ENCODE measurements around the gene PRSS33. TPM values are rescaled to one million over a fixed set of nuclear protein-coding genes. Genes with fewer than 3 reads are reported as not detected.

The PRSS33 gene
- total RNA-seq, 1 donor from 2014 or later, result not detected

- intact Hi-C loops (cut with micrococcal nuclease), result no loop called here
Observed at GRCh38 chr16:2765462-2766404, 21.6 kb downstream of the PRSS33 start.

- intact Hi-C loops (cut with micrococcal nuclease), result no loop called here
Observed at GRCh38 chr16:2764718-2765117, 22.6 kb downstream of the PRSS33 start.

GRCh38 chr16:2763173-2763572 is 24.2 kb downstream of the PRSS33 start:
- intact Hi-C loops (cut with micrococcal nuclease), result no loop called here

GRCh38 chr16:2762711-2763110 is 24.6 kb downstream of the PRSS33 start:
- intact Hi-C loops (cut with micrococcal nuclease), result no loop called here

- intact Hi-C loops (cut with micrococcal nuclease), result no loop called here
Observed at GRCh38 chr16:2761886-2762583, 25.3 kb downstream of the PRSS33 start.

- intact Hi-C loops (cut with micrococcal nuclease), result no loop called here
Observed at GRCh38 chr16:2761472-2761871, 25.9 kb downstream of the PRSS33 start.

- intact Hi-C loops (cut with micrococcal nuclease), result loop anchor here (10.0 kb wide), 1 partner anchor 127 kb away; the partner anchor contains the start of gene FLYWCH2
Observed at GRCh38 chr16:2757344-2757743, 30.0 kb downstream of the PRSS33 start.

GRCh38 chr16:2756288-2757015 is 30.9 kb downstream of the PRSS33 start:
- intact Hi-C loops (cut with micrococcal nuclease), result loop anchor here (10.0 kb wide), 1 partner anchor 128 kb away; the partner anchor contains the start of gene FLYWCH2

GRCh38 chr16:2755158-2755557 is 32.2 kb downstream of the PRSS33 start:
- intact Hi-C loops (cut with micrococcal nuclease), result loop anchor here (10.0 kb wide), 1 partner anchor 130 kb away; the partner anchor contains the start of gene FLYWCH2

GRCh38 chr16:2753733-2754020 is 33.7 kb downstream of the PRSS33 start:
- intact Hi-C loops (cut with micrococcal nuclease), result loop anchor here (1.0 to 10.0 kb wide), 4 partner anchors 33 to 761 kb away; partner anchors contain the start of genes FLYWCH2 and PRSS27

GRCh38 chr16:2752850-2753732 is 34.3 kb downstream of the PRSS33 start:
- intact Hi-C loops (cut with micrococcal nuclease), result loop anchor here (1.0 to 10.0 kb wide), 7 partner anchors 24 to 761 kb away; partner anchors contain the start of genes ELOB, FLYWCH2, KCTD5 and PRSS27

- intact Hi-C loops (cut with micrococcal nuclease), result loop anchor here (1.0 to 10.0 kb wide), 6 partner anchors 25 to 760 kb away; partner anchors contain the start of genes ELOB, FLYWCH2, KCTD5 and PRSS27
Observed at GRCh38 chr16:2752035-2752849, 35.1 kb downstream of the PRSS33 start, which contains the start of gene SRRM2. SRRM2 (plus strand) TSS chr16:2752638; CDS start chr16:2756365, 3,727 bp downstream.

GRCh38 chr16:2751577-2752034 is 35.8 kb downstream of the PRSS33 start:
- intact Hi-C loops (cut with micrococcal nuclease), result loop anchor here (1.0 to 10.0 kb wide), 6 partner anchors 26 to 759 kb away; partner anchors contain the start of genes ELOB, FLYWCH2, KCTD5 and PRSS27

- intact Hi-C loops (cut with micrococcal nuclease), result loop anchor here (5.0 to 10.0 kb wide), 2 partner anchors 135 to 758 kb away; partner anchors contain the start of gene FLYWCH2
Observed at GRCh38 chr16:2749936-2750335, 37.4 kb downstream of the PRSS33 start.

- intact Hi-C loops (cut with micrococcal nuclease), result no loop called here
Observed at GRCh38 chr16:2749476-2749875, 37.9 kb downstream of the PRSS33 start.

GRCh38 chr16:2748757-2749455 is 38.5 kb downstream of the PRSS33 start:
- intact Hi-C loops (cut with micrococcal nuclease), result no loop called here

GRCh38 chr16:2745961-2746360 is 41.4 kb downstream of the PRSS33 start:
- intact Hi-C loops (cut with micrococcal nuclease), result no loop called here
